GM12892 (cell line): ENCODE results near the gene GSTM2.
"Not testable (repeated sequence)": the region's sequence is repeated elsewhere in the genome, so short reads cannot be mapped to it uniquely, and the experiment has no call there.

ENCODE experiments used
- DNase-seq: peaks from one replicate; pipeline ENCODE4 v3.0.0; 2011; ENCODE audit not compliant: insufficient read length
- FAIRE-seq: peaks from 2 replicates; lab custom pipeline; 2011; peaks lifted over from hg19 to GRCh38; lab: Jason Lieb, UNC
- POLR2A ChIP-seq: IDR thresholded peaks from 2 replicates; pipeline ENCODE4 v1.6.1; 2011; ENCODE audit warnings: low read depth, low read length, control low read depth
- POLR2AphosphoS5 ChIP-seq: IDR thresholded peaks from 2 replicates; pipeline ENCODE4 v1.6.1; 2011; ENCODE audit warnings: low read depth, low read length, control low read depth
- TAF1 ChIP-seq: IDR thresholded peaks from 2 replicates; pipeline ENCODE4 v1.6.1; 2011; ENCODE audit warnings: low read depth, mild to moderate bottlenecking, control low read depth, low read length, borderline replicate concordance

The GSTM2 gene

DNA sequence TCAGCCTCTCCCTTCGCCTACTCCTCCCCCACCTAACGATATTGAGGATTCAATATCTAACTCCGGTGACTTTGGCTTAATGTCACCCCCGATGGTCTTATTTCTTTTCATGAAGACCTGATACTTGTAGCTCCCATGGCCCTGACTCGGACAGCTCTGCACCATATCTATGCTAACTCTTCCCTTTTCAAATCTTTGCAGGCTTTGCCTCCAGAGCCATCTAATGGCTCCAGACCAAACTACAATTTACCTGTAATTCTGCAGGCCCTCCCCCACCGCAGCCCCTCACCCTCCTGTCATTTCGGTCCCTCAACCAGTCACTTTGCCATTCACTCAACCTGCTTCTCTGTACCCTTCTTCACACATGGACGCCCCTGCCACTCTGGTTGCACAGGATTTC lies 36.3 kb downstream of the GSTM2 start:
- no peak for FAIRE-seq
- TF ChIP-seq TAF1, result no peak
- no peak for TF ChIP-seq POLR2AphosphoS5
- TF ChIP-seq POLR2A, result no peak
- DNase-seq, result no peak

GRCh38 chr1:109705411-109705810 lies 37.6 kb downstream of the GSTM2 start:
- DNase-seq, result no peak
- FAIRE-seq, result no peak
- TF ChIP-seq POLR2A (no peak), TAF1 (no peak), POLR2AphosphoS5 (no peak)

DNA sequence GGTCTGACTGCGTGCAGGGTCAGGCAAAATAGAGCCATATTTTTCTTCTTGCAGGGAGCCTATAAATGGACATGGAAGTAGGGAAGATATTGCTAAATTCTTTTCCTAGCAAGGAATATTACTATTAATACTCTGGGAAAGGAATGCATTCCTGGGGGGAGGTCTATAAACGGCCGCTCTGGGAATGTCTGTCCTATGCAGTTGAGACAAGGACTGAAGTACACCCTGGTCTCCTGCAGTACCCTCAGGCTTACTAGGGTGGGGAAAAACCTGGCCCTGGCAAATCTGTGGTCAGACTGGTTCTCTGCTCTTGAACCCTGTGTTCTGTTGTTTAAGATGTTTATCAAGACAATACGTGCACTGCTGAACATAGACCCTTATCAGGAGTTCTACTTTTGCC lies 41.1 kb downstream of the GSTM2 start:
- not testable (repeated sequence) for DNase-seq, FAIRE-seq

DNA sequence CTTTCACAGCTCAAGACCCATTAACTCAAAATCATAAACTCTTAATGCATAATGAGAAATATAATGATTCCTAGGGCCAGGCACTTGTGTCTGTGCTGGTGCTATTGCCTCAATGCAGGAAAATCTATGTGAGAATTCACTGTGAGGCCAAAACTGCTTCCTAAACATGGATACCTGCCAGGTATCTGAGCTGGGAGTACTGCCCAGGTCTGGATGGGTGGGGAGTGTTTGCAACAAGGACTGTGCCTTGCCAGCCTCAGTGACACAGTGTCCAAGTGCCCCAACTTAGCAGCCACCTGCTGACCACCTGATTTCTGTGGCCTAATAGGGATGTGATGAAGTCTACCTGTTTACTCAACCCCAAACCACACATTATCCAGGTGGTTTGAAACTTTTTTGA lies 42.0 kb downstream of the GSTM2 start:
- FAIRE-seq, DNase-seq: not testable (repeated sequence)

DNA sequence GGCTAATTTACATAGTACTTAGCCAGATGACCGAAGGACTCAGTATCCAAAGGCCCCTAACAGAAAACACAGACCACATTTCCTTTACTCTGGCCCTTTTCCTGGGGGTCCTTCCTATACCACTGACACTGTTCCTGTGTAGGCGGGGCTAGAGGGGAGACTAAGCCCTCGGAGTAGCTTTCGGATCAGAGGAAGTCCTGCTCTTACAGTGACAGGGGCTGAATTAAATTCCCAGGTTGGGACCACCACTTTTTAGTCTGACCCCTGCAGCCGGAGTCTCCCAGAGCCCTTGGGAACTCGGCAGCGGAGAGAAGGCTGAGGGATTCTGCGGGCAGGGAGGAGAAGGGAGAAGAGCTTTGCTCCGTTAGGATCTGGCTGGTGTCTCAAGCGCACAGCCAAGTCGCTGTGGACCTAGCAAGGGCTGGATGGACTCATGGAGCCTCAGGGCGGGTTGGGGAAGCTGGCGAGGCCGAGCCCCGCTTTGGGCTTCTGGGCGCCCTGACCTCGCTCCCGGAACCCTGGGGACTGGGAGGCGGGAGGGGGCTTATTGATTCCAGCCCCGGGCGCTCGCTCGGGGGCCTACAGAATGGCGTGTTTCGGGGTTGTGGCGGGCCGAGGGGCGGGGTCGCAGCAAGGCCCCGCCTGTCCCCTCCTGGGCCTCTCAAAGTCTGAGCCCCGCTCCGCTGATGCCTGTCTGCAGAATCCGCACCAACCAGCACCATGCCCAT lies 43.9 kb downstream of the GSTM2 start, which contains the start of gene GSTM5:
TSS of gene GSTM5 (plus strand) at position 659 of the 728 bp plus-strand sequence. CDS start at position 721, 62 bp downstream.
- FAIRE-seq, DNase-seq: not testable (repeated sequence)

DNA sequence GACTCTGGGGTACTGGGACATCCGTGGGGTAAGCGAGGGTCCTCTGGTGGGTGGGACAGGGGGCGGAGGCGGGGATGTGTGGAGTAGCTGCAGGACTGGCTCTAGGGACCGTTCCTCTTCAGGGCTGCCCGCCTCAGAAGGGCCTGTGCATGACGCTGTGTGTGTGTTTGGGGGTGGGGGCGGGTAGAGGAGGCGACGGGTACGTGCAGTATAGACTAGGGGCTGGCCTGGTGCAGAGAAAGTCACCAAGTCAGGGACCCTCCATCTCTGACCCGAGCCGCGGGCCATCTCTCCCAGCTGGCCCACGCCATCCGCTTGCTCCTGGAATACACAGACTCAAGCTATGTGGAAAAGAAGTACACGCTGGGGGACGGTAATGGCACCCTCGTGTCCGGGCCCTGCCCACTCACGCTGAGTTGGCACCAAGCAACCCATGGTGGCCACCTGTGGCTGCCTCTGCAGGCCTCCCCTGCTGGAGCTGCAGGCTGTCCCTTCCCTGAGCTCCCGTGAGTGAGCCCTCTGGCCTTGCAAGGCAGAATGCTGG lies 44.5 kb downstream of the GSTM2 start:
- no peak for DNase-seq
- TF ChIP-seq POLR2AphosphoS5, result no peak
- no peak for TF ChIP-seq POLR2A
- TF ChIP-seq TAF1, result no peak
- no peak for FAIRE-seq

DNA sequence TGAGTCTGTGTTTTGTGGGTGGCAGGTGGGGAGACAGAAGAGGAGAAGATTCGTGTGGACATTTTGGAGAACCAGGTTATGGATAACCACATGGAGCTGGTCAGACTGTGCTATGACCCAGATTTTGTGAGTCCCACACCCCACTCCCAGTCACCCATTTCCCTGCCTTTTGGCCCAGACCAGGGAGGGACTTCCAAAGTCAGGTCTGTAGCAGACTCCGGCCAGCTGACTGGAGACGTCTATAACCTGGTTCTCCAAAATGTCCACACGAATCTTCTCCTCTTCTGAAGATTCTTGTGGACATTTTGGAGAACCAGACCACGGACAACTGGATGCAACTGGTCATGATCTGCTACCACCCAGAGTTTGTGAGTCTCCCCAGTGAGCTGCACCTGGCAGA lies 45.8 kb downstream of the GSTM2 start:
- no peak for FAIRE-seq
- DNase-seq, result no peak
- TF ChIP-seq POLR2AphosphoS5, result no peak
- TF ChIP-seq TAF1, result no peak
- no peak for TF ChIP-seq POLR2A

DNA sequence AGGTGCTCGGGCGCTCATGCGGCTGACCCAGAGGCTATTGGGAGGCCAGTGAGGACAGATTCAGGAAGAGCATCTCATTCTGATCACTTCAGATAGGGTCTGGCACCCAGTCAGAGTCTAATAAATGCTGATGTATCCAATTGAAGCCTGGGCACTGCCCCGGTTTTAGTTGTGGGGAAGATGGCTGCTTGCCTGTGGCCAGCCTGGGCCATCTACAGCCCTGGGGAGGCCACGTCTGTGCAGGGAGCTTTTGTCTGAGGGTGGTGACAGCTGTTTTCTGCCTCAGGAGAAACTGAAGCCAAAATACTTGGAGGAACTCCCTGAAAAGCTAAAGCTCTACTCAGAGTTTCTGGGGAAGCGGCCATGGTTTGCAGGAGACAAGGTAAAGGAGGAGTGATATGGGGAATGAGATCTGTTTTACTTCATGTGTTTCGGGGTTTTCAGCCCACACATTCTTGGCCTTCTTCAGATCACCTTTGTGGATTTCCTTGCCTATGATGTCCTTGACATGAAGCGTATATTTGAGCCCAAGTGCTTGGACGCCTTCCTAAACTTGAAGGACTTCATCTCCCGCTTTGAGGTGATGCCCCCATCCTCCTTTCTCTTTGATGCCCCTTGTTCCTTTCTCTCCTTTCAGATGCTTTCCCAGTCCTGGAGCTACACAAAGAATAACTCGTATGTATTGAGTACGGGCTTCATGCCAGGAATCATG lies 47.0 kb downstream of the GSTM2 start:
- no peak for FAIRE-seq

DNA sequence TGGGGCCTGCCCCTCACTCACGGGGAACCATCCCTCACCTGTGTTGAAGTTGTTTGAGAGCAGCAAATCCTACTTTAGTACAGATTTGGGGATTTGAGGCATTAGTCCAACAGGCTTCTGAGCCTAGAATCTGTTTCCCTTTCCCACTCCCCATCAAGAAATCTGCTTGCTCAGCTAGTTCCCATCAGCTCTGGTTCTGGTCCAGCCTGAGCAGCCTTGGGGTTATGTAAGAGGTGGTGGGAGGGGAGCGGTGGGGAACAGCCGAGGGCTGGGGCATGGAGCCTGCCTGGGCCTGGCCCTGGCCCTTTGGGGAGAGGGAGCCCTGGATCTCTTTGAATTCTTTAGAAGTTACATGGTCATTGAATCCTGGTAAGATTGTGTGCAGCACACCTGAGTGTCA lies 48.3 kb downstream of the GSTM2 start:
- DNase-seq (no peak), FAIRE-seq (no peak)
- TF ChIP-seq POLR2A (no peak), TAF1 (no peak), POLR2AphosphoS5 (no peak)

More for the DNA sequence above, 47.0 kb downstream of the GSTM2 start:
- TF ChIP-seq POLR2A, result no peak
- no peak for TF ChIP-seq POLR2AphosphoS5
- TF ChIP-seq TAF1, result no peak
- no peak for DNase-seq

DNA sequence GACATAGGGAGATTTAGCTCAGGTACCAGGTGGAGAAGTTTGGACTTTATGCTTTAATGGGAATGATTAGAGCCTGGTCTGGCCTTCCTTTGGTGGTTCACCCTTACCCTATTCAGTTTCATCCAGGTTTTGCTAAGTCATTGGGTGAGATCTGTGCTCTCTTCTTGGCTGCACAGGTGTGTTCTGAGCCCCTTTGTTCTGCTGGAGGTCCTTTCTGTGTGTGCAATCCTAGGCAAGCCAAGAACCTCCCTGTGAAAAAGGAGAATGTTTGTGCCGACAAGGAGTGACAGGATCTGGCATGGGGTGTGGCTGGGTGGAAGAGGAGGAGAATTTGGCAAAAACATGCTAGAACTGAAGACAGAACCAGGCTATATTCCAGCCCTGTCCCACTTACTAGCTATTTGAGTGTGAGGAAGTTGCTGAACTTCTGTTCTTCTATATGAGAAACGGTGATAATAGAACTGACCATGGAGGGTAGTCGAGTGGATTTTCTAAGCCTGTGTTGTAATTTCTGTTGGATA lies 48.8 kb downstream of the GSTM2 start:
- DNase-seq, result no peak
- FAIRE-seq, result no peak
- TF ChIP-seq TAF1, result no peak
- TF ChIP-seq POLR2AphosphoS5, result no peak
- no peak for TF ChIP-seq POLR2A

DNA sequence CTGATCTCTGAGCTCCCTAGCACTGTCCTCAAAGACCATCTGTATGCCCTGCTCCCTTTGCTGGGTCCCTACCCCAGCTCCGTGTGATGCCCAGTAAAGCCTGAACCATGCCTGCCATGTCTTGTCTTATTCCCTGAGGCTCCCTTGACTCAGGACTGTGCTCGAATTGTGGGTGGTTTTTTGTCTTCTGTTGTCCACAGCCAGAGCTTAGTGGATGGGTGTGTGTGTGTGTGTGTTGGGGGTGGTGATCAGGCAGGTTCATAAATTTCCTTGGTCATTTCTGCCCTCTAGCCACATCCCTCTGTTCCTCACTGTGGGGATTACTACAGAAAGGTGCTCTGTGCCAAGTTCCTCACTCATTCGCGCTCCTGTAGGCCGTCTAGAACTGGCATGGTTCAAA lies 49.9 kb downstream of the GSTM2 start:
- no peak for DNase-seq
- no peak for FAIRE-seq
- TF ChIP-seq POLR2AphosphoS5 (no peak), TAF1 (no peak), POLR2A (no peak)

GRCh38 chr1:109718495-109718894 lies 50.6 kb downstream of the GSTM2 start:
- FAIRE-seq (no peak), DNase-seq (no peak)
- TF ChIP-seq TAF1, result no peak
- TF ChIP-seq POLR2A, result no peak
